Activated CD4-positive, alpha-beta T cell treated with anti-CD3 and anti-CD28 coated beads for 36 hours (primary cell): ENCODE data around the gene APOBEC4. TPM values are rescaled to one million over a fixed set of nuclear protein-coding genes. Genes with fewer than 3 reads are reported as not detected.
"Not testable (repeated sequence)": the region's sequence is repeated elsewhere in the genome, so short reads cannot be mapped to it uniquely, and the experiment has no call there.

Experiments
- ATAC-seq: fragments of 200-7000 bp; cut with Tn5 transposase; one replicate; pipeline ENCODE4 v1.10.0; 2021; ENCODE audit warnings: mild to moderate bottlenecking, moderate library complexity
- CTCF ChIA-PET: fragments of 350-600 bp; sonication (Branson Sonifier 250); formaldehyde crosslinking; loops from one replicate; lab custom pipeline; 2021; ENCODE audit warnings: antibody characterized with exemption; lab: Charles Lee
- POLR2A ChIA-PET: fragments of 350-600 bp; sonication (Branson Sonifier 250); formaldehyde crosslinking; loops from one replicate; lab custom pipeline; 2021; ENCODE audit warnings: antibody characterized with exemption, inconsistent platforms; lab: Charles Lee
- DNase-seq: peaks from one replicate; pipeline ENCODE4 v3.0.0-alpha.2; 2020
- H3K27ac Mint-ChIP-seq: one replicate; pipeline ENCODE4 v1.8.0; 2021; ENCODE audit warnings: mixed read lengths
- H3K27me3 Mint-ChIP-seq: one replicate; pipeline ENCODE4 v1.8.0; 2021; ENCODE audit warnings: mixed read lengths
- H3K36me3 Mint-ChIP-seq: one replicate; pipeline ENCODE4 v1.8.0; 2021; ENCODE audit warnings: low read depth, mixed read lengths
- H3K4me1 Mint-ChIP-seq: one replicate; pipeline ENCODE4 v1.8.0; 2021; ENCODE audit warnings: mixed read lengths
- H3K4me3 Mint-ChIP-seq: one replicate; pipeline ENCODE4 v1.8.0; 2021; ENCODE audit warnings: mild to moderate bottlenecking, moderate library complexity, mixed read lengths
- H3K9me3 Mint-ChIP-seq: one replicate; pipeline ENCODE4 v1.8.0; 2021; ENCODE audit warnings: low read depth, mixed read lengths
- intact Hi-C, 2 experiments: fragments of 100-400 bp; cut with DNase I in 1 of 2; cut with micrococcal nuclease in 1 of 2; formaldehyde crosslinking; loops; one replicate each; pipeline versions ENCODE4 v1.14.2 to v1.15.1; 2022 to 2024; cut with DNase I, micrococcal nuclease
- total RNA-seq, 2 experiments: library from RNA; stranded (reverse); gene quantifications; one replicate each; pipeline ENCODE4 v1.2.3, GENCODE V29; 2021

APOBEC4 gene
- total RNA-seq, 2 experiments from 2014 or later = not detected

GRCh38 chr1:183688341-183689060, 35.4 kb upstream of the APOBEC4 start:
- Mint-ChIP-seq H3K36me3 (no peaks in the 10 kb centered on the region), H3K27ac (no peak overlapping the region), H3K4me1 (peaks cover 7% of the 10 kb centered on the region), H3K4me3 (no peak overlapping the region), H3K9me3 (no peaks in the 10 kb centered on the region), H3K27me3 (peaks cover 2% of the 10 kb centered on the region)
- CTCF ChIA-PET = interaction anchor here (1.0 kb wide), 1 partner anchor 33 kb away, joined by 3 read pairs; no protein-coding TSS in a partner anchor
- intact Hi-C loops = loop anchor here in 1 of 2 experiments (5.0 to 10.0 kb wide), 2 partner anchors 226 to 406 kb away; no protein-coding TSS in a partner anchor
- POLR2A ChIA-PET = no interaction called here
- ATAC-seq (no peak), DNase-seq (no peak)

GRCh38 chr1:183687546-183688304, 34.6 kb upstream of the APOBEC4 start:
- Mint-ChIP-seq H3K4me1 (peaks cover 7% of the 10 kb centered on the region), H3K36me3 (no peaks in the 10 kb centered on the region), H3K27me3 (peaks cover 5% of the 10 kb centered on the region), H3K9me3 (no peaks in the 10 kb centered on the region), H3K4me3 (no peak overlapping the region), H3K27ac (no peak overlapping the region)
- DNase-seq = no peak
- ChIA-PET POLR2A (no interaction called here), CTCF (interaction anchor here (1.0 to 4.6 kb wide), 2 partner anchors 32 to 33 kb away, joined by 3 to 84 read pairs; partner anchors contain the start of gene APOBEC4)
- ATAC-seq = no peak
- intact Hi-C loops = loop anchor here in 1 of 2 experiments (5.0 to 10.0 kb wide), 2 partner anchors 227 to 405 kb away; no protein-coding TSS in a partner anchor

DNA sequence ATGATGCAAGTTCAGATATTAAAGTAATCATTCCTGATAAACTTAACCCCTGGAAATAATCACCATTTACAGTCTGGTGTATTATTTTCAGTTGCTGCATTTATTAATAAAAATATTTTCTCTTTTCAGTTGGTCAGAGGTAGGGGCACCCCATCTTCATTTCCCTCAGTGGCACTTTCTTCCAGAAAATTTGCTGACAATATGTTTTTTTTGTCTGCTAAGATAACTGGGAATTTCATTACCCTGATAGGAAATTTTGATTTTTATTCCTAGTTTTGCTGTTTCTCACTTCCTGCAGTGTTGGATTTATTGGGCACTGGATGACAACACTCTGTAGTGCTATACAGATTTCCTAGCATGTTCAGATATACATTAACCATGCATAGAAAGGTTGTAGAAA, 33.1 kb upstream of the APOBEC4 start:
- H3K27me3 Mint-ChIP-seq = peaks cover 5% of the 10 kb centered on the region
- no peaks in the 10 kb centered on the region for H3K9me3 Mint-ChIP-seq
- H3K4me3 Mint-ChIP-seq = no peak overlapping the region
- DNase-seq = no peak
- CTCF ChIA-PET = interaction anchor here (0.6 to 4.6 kb wide), 9 partner anchors 10 to 230 kb away, joined by 3 to 84 read pairs (median 4); partner anchors contain the start of gene APOBEC4
- H3K27ac Mint-ChIP-seq = no peak overlapping the region
- intact Hi-C loops = loop anchor here in 1 of 2 experiments (5.0 to 10.0 kb wide), 2 partner anchors 229 to 404 kb away; no protein-coding TSS in a partner anchor
- no peaks in the 10 kb centered on the region for H3K36me3 Mint-ChIP-seq
- no peak for ATAC-seq
- POLR2A ChIA-PET = no interaction called here
- H3K4me1 Mint-ChIP-seq = peaks cover 7% of the 10 kb centered on the region

DNA sequence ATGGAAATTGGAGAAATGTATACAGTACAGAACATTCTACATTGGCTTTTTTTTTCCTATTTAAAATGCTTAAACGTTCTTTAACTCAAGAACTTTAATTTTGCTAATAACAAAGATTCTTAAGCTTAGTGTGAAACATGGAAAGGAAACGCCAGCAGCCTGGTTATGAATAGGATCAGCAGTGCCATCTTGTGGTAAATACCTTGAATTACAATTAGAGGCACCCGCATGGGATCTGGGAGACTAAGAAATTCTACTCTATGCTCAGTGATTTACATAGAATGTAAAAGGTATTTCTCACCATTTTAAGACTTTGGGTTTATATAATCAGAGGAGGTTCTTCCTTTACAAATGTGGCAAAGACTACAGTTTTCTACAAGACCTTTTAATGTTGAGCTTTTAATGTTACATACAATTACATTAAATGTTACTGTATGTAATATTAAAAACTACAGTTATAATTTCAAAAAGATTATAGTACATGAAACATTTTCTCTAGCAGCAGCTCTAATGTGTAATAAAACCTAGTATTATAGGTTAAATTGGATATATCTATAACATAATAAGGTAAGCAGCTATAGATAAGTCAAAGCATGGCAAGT, 32.1 kb upstream of the APOBEC4 start:
- Mint-ChIP-seq H3K4me1 (peaks cover 7% of the 10 kb centered on the region), H3K9me3 (no peaks in the 10 kb centered on the region), H3K4me3 (no peak overlapping the region), H3K36me3 (no peaks in the 10 kb centered on the region), H3K27me3 (peaks cover 4% of the 10 kb centered on the region), H3K27ac (no peak overlapping the region)
- intact Hi-C loops = loop anchor here (1.0 to 10.0 kb wide), 5 partner anchors 30 to 404 kb away; no protein-coding TSS in a partner anchor
- ATAC-seq (peak; percentile 66), DNase-seq (peak; percentile 30)
- CTCF ChIA-PET = interaction anchor here (0.6 to 4.6 kb wide), 34 partner anchors 9 to 720 kb away, joined by 3 to 84 read pairs (median 4); partner anchors contain the start of gene APOBEC4
- POLR2A ChIA-PET = no interaction called here

- POLR2A ChIA-PET, H3K27ac Mint-ChIP-seq, DNase-seq, H3K4me1 Mint-ChIP-seq, H3K27me3 Mint-ChIP-seq, ATAC-seq, CTCF ChIA-PET, H3K4me3 Mint-ChIP-seq, intact Hi-C loops, H3K36me3 Mint-ChIP-seq, H3K9me3 Mint-ChIP-seq: not testable (repeated sequence)
These were observed 26.2 kb upstream of the APOBEC4 start for GRCh38 chr1:183679363-183679762.

GRCh38 chr1:183678819-183679218, 25.7 kb upstream of the APOBEC4 start:
- intact Hi-C loops = no loop called here
- ATAC-seq = no peak
- Mint-ChIP-seq H3K9me3 (no peaks in the 10 kb centered on the region), H3K4me1 (no peaks in the 10 kb centered on the region), H3K27ac (no peak overlapping the region), H3K27me3 (peaks cover 4% of the 10 kb centered on the region), H3K36me3 (no peaks in the 10 kb centered on the region), H3K4me3 (no peak overlapping the region)
- POLR2A ChIA-PET = no interaction called here
- CTCF ChIA-PET = no interaction called here
- no peak for DNase-seq

DNA sequence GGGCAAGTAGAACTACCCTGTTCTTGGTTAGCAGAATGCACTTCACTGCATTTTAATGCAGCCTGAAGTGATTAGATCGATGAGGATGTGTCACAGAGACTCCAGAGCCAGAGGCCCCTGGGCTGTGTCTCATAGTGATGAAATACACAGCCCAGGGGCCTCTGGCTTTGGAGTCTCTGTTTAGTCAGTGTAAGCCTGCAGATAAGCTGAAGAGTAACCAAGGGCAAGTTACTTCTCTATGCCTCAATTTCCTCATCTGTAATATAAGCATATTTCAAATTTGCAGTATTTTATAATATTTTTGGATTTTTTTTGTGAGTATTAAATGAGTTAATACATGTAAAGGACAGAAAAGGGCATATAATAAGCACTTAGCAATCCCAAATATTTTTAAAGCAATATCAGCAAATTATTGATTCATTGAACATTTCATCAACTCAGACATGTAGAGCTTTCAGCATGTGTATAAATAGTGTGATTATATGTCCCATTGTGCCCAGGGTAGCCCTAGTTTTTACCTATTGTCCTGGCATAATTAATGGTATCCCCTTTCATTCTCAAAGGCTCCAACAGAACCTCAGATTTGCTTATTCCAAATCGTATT, 23.6 kb upstream of the APOBEC4 start:
- Mint-ChIP-seq H3K27ac (no peak overlapping the region), H3K9me3 (no peaks in the 10 kb centered on the region), H3K27me3 (no peaks in the 10 kb centered on the region), H3K36me3 (no peaks in the 10 kb centered on the region), H3K4me1 (no peaks in the 10 kb centered on the region), H3K4me3 (no peak overlapping the region)
- intact Hi-C loops = no loop called here
- POLR2A ChIA-PET = no interaction called here
- DNase-seq (no peak), ATAC-seq (no peak)
- CTCF ChIA-PET = interaction anchor here (1.1 to 3.0 kb wide), 3 partner anchors 8 to 21 kb away, joined by 3 to 14 read pairs (median 3); no protein-coding TSS in a partner anchor

- no peak overlapping the region for H3K4me3 Mint-ChIP-seq
These were observed 22.9 kb upstream of the APOBEC4 start for GRCh38 chr1:183675883-183676585.

GRCh38 chr1:183675381-183675780, 22.3 kb upstream of the APOBEC4 start:
- Mint-ChIP-seq H3K27me3 (no peaks in the 10 kb centered on the region), H3K9me3 (no peaks in the 10 kb centered on the region), H3K4me3 (no peak overlapping the region), H3K36me3 (peaks cover 4% of the 10 kb centered on the region), H3K4me1 (no peaks in the 10 kb centered on the region), H3K27ac (no peak overlapping the region)
- DNase-seq (no peak), ATAC-seq (no peak)
- intact Hi-C loops = no loop called here
- ChIA-PET POLR2A (no interaction called here), CTCF (interaction anchor here (3.0 kb wide), 1 partner anchor 10 kb away, joined by 14 read pairs; no protein-coding TSS in a partner anchor)

More at GRCh38 chr1:183675883-183676585, 22.9 kb upstream of the APOBEC4 start:
- no peak for DNase-seq
- no peaks in the 10 kb centered on the region for H3K27me3 Mint-ChIP-seq
- intact Hi-C loops = no loop called here
- H3K27ac Mint-ChIP-seq = no peak overlapping the region
- CTCF ChIA-PET = interaction anchor here (1.2 to 3.0 kb wide), 2 partner anchors 9 to 12 kb away, joined by 3 to 14 read pairs; no protein-coding TSS in a partner anchor
- no peaks in the 10 kb centered on the region for H3K4me1 Mint-ChIP-seq
- no peak for ATAC-seq
- no peaks in the 10 kb centered on the region for H3K36me3 Mint-ChIP-seq
- POLR2A ChIA-PET = no interaction called here
- H3K9me3 Mint-ChIP-seq = no peaks in the 10 kb centered on the region

DNA sequence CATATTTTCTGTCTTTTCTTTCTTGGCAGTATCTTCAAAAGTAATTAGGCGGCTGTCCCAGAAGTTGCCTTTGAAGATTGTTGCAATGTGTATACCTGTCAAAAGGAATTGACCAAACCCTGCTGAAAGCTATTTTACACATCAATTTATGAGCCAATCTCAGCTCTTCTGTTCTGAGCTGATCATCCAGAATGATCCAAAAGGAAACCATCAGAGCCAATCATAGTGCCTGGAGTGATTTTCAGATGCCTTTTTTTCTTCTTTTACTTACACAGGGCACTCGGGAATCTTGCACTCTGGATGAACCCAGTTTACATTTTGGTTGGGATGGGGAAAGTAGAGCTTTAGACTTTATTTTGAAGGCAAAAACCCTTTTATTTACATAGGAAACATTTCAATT, 21.8 kb upstream of the APOBEC4 start:
- no peaks in the 10 kb centered on the region for H3K4me1 Mint-ChIP-seq
- intact Hi-C loops = no loop called here
- no peak overlapping the region for H3K4me3 Mint-ChIP-seq

More for the DNA sequence above, 21.8 kb upstream of the APOBEC4 start:
- ChIA-PET POLR2A (no interaction called here), CTCF (interaction anchor here (1.3 to 3.0 kb wide), 3 partner anchors 10 to 19 kb away, joined by 3 to 14 read pairs (median 4); no protein-coding TSS in a partner anchor)
- Mint-ChIP-seq H3K27me3 (no peaks in the 10 kb centered on the region), H3K9me3 (no peaks in the 10 kb centered on the region), H3K27ac (peak overlapping the region; percentile 6), H3K36me3 (peaks cover 5% of the 10 kb centered on the region)
- ATAC-seq = no peak
- no peak for DNase-seq
